22Rv1 (cell line): Measurements from ENCODE around the gene SCAMP4.
"Not testable (repeated sequence)": the region's sequence is repeated elsewhere in the genome, so short reads cannot be mapped to it uniquely, and the experiment has no call there.

Experiments used
- ZFX ChIP-seq: fragments of 450-650 bp; IDR thresholded peaks from 2 replicates; pipeline ENCODE4 v1.6.1; 2017; ENCODE audit warnings: antibody characterized with exemption, borderline replicate concordance
- TF ChIP-seq, protein P1 (sequence below): fragments of 450-650 bp; IDR thresholded peaks from 2 replicates; pipeline ENCODE4 v1.5.1; 2017; ENCODE audit warnings: mild to moderate bottlenecking

DNA sequence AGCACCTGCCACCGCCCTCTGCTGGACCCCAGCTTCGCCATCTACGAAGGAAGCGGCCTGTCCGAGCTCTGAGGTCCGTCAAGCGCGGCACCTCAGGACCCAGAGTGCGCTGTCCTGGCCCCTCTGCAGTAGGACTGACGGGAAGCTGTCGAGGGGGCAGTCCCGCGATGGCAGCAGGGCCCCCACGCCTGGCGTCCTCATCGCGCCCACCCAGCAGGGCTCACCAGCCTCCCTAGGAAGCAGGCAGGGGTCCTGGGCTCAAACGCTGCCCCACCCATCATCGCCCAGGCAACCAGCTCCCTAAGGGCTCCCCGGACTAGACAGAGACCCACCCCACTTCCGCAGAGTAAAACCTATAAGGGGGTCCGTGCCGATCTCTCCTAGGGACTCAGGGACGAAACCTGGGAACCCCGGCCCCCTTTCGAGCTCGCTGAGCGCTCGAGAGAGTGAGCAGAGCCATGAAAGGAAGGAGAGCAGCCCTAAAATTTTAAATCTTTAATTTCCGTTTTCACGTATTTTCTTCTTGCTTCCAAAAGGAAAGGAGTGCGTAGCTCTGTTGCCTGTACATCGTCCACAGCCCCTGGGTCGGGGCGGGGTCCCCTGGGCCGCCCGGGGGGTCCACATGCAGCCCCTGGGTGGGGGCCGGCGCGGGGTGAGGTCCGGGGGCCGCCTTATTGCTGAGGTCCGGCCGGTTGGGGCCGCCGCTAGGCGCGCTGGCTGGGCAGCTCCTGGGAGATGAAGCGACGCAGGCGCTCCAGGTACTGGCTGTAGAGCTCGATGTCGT is 28.5 kb upstream of the SCAMP4 start:
- TF ChIP-seq, protein P1, sequence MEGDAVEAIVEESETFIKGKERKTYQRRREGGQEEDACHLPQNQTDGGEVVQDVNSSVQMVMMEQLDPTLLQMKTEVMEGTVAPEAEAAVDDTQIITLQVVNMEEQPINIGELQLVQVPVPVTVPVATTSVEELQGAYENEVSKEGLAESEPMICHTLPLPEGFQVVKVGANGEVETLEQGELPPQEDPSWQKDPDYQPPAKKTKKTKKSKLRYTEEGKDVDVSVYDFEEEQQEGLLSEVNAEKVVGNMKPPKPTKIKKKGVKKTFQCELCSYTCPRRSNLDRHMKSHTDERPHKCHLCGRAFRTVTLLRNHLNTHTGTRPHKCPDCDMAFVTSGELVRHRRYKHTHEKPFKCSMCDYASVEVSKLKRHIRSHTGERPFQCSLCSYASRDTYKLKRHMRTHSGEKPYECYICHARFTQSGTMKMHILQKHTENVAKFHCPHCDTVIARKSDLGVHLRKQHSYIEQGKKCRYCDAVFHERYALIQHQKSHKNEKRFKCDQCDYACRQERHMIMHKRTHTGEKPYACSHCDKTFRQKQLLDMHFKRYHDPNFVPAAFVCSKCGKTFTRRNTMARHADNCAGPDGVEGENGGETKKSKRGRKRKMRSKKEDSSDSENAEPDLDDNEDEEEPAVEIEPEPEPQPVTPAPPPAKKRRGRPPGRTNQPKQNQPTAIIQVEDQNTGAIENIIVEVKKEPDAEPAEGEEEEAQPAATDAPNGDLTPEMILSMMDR, result not testable (repeated sequence)
- not testable (repeated sequence) for TF ChIP-seq ZFX
